ENCODE measurements around the gene PITPNC1.

Gene PITPNC1

DNA sequence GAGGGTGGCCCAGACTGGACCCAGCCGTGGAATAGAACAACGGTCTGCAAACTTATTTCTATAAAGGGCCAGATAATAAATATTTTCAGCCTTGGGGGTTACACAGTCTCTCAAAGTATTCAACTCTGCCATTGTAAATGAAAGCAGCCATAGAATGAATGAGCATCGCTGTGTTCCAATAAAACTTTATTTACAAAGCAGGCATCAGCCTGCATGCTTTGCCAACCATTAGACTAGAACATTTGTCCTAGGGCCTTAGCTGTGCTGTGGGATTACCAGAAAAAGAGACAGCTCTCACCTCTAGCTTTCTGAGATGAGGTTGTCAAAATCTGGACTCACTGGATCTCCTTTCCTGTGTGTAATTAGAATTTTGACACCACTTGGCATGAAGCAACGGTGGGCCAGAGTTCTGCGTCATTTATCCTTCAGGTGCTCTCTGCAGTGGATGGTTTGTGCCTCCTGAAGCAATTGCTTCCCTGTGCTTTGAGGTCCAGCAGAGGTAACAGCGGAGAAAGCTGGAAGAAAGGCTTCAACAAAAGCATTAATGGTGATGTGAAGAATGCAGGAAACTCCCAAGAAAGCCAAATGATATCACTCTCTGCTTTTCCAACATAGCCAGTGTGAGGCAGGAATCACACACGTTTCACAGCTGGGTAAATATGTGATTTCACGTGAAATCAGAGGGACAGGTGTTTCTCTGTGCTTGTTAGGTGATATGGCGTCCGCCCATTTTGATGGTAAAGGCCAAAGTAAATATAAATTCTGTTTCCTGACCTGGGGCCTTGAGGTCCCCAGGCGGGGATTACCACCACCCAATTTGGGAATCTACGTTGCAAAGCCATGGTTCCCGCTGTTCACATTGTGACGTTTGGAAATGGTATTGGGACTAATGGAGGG lies 148.4 kb downstream of the PITPNC1 start:
- DNase-seq (ENCODE audit: low read depth) = no peak
- TF ChIP-seq, protein P1, sequence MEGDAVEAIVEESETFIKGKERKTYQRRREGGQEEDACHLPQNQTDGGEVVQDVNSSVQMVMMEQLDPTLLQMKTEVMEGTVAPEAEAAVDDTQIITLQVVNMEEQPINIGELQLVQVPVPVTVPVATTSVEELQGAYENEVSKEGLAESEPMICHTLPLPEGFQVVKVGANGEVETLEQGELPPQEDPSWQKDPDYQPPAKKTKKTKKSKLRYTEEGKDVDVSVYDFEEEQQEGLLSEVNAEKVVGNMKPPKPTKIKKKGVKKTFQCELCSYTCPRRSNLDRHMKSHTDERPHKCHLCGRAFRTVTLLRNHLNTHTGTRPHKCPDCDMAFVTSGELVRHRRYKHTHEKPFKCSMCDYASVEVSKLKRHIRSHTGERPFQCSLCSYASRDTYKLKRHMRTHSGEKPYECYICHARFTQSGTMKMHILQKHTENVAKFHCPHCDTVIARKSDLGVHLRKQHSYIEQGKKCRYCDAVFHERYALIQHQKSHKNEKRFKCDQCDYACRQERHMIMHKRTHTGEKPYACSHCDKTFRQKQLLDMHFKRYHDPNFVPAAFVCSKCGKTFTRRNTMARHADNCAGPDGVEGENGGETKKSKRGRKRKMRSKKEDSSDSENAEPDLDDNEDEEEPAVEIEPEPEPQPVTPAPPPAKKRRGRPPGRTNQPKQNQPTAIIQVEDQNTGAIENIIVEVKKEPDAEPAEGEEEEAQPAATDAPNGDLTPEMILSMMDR (conservative IDR thresholded peaks at IDR 0.05; ENCODE audit: control insufficient read depth, insufficient read depth, low read depth, low read length) = no peak
- no peak overlapping the region for H3K4me3 ChIP-seq (ENCODE audit: control insufficient read depth, low read depth, low read length)

DNA sequence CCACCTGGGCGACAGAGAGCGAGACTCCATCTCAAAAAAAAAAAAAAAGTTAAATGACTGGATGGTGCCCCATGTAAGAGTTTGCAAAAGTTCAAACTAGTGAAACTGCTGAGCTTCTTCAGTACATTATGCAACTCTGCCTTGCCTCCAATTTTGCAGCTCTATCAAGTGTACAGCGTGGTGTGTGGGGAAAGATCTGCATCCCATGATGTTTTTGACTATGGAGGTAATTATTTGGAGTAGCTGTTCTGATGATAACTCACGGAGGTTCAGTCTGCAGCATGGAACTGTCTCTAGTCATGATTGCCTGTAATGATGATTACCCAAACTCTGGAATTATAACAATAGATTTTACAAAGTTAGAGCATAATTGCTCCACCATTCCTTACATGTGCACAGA lies 149.6 kb downstream of the PITPNC1 start:
- TF ChIP-seq, protein P1 (conservative IDR thresholded peaks at IDR 0.05; ENCODE audit: control insufficient read depth, insufficient read depth, low read depth, low read length) = no peak
- H3K4me3 ChIP-seq (ENCODE audit: control insufficient read depth, low read depth, low read length) = no peak overlapping the region
- no peak for DNase-seq (ENCODE audit: low read depth)

DNA sequence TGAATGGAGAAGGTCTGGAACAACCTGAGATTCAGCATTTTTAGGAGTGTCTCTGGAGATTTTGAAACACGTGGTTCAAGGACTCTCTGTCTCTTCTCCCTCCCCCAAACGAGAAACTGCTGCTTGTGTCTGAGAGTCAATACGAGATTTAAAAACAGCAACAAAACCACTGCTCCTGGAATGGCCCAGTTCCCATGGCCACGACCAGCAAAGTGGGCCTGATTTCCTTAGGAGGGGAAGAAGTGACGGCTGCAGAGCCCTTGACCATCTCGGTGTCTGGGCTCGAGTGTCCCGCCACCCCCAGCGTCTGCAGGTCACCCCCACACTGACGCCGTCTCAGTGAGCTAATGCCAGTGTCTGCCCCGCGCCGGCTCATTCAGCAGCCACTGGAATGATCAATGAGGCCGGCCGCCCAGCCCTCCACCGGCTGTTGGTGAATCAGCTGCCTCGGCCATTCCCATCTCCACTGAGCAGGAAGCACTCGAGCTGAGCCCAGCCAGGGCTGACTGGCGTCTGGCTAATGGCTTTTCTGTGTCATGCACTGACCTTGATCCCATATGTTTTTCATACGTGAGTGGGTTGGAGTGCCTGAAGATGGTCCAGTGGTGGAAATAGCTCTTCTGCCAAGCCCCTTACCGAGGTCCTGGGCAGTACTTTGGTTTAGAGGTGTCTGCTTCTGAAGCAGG lies 151.8 kb downstream of the PITPNC1 start:
- DNase-seq (ENCODE audit: low read depth) = peak; percentile 96
- H3K4me3 ChIP-seq (ENCODE audit: control insufficient read depth, low read depth, low read length) = peak overlapping the region; percentile 40

DNA sequence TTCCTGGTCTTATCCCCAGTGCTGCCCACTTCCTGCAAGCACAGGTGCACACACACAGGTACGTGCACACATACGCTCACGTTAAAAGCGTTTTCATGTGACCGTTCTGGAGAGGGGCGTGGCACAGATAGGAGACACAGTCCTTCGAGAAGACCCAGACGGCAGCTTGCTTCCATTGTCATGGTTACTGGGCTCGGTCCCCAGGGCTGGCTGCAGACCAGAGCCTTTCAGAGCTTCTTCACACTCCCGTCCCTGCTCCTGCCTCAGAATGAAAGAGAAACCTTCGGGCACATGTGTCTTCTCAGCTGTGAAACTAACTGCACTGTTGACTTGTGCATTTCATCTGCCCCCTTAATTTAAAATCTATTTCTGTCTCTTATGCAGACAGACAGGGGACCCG lies 154.2 kb downstream of the PITPNC1 start:
- H3K4me3 ChIP-seq (ENCODE audit: control insufficient read depth, low read depth, low read length) = no peak overlapping the region
- TF ChIP-seq, protein P1 (conservative IDR thresholded peaks at IDR 0.05; ENCODE audit: control insufficient read depth, insufficient read depth, low read depth, low read length) = no peak
- DNase-seq (ENCODE audit: low read depth) = no peak

More for the DNA sequence above, 151.8 kb downstream of the PITPNC1 start:
- TF ChIP-seq, protein P1 (conservative IDR thresholded peaks at IDR 0.05; ENCODE audit: control insufficient read depth, insufficient read depth, low read depth, low read length) = no peak

DNA sequence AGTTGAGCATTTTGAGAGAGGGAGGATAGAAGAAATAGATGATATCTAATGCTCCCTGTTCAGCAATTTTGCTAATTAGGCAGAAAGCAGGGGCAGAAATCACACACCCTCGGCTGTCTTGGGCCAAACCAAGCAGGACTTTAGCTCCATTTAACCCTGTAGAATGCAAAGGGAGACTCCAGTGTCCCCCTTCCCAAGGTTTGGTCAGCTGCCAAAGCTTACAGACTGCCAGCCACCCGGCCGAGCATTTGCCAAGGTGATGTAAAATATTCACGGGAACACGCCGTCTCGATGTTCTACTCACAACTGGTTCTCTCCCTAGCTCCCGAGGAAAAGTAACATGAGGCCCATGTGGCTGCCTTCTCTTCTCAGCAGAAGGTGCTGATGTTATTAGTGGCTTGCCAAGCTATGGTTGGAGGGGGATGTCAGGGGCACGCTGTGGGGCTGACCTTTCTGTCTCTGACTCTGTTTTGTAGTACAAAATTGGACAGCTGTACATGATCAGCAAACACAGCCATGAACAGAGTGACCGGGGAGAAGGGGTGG lies 155.3 kb downstream of the PITPNC1 start:
- TF ChIP-seq, protein P1 (conservative IDR thresholded peaks at IDR 0.05; ENCODE audit: control insufficient read depth, insufficient read depth, low read depth, low read length) = no peak
- H3K4me3 ChIP-seq (ENCODE audit: control insufficient read depth, low read depth, low read length) = no peak overlapping the region
- no peak for DNase-seq (ENCODE audit: low read depth)

DNA sequence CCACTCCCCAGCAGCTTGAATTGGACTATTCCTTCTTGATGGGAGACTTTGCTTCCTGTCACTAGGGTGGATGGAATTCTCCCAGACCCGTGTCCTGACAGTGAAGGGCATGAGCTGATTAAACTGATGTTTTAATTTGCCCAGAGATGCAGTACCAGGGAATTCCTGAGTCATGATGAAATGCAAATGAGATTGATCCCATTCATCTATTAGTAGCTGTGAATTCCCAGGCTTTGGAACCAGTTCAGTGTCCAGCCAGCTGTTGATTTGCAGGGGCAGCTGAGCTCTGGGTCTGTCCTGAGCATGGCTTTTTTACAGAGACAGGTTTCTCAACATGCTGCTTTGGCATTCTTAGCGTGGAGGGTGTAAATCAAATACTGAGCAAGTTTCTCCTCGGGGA lies 157.9 kb downstream of the PITPNC1 start:
- no peak for DNase-seq (ENCODE audit: low read depth)
- no peak overlapping the region for H3K4me3 ChIP-seq (ENCODE audit: control insufficient read depth, low read depth, low read length)
- TF ChIP-seq, protein P1 (conservative IDR thresholded peaks at IDR 0.05; ENCODE audit: control insufficient read depth, insufficient read depth, low read depth, low read length) = no peak

Measured in fibroblast of mammary gland (primary cell).